ENCODE measurements around the gene ASB5. TPM values are rescaled to one million over a fixed set of nuclear protein-coding genes. Genes with fewer than 3 reads are reported as not detected.

The ASB5 gene
- total RNA-seq, 1 experiment from 2014 or later, result not detected

GRCh38 chr4:176189891-176190795, 78.9 kb downstream of the ASB5 start:
- Histone ChIP-seq H4K20me1 (ENCODE audit: insufficient read depth) (no peaks in the 10 kb centered on the region), H3K36me3 (ENCODE audit: control insufficient read depth in 1 of 2, insufficient read depth in 2 of 2, low read length in 2 of 2) (no peaks in the 10 kb centered on the region), H3K4me2 (ENCODE audit: low read length) (no peak overlapping the region), H3K4me1 (ENCODE audit: control insufficient read depth in 1 of 2, insufficient read depth in 2 of 2, low read length in 2 of 2) (peaks cover 2 to 47% of the 10 kb centered on the region in 2 experiments; a peak in 3 of 4 replicates), H3K4me3 (replicated peaks in 1 of 2; ENCODE audit: low read depth in 1 of 2, low read length in 2 of 2) (no peak overlapping the region), H2AFZ (ENCODE audit: low read depth, low read length, poor library complexity, severe bottlenecking) (peak overlapping the region; percentile 36), H3K27ac (ENCODE audit: low read depth, low read length) (no peak overlapping the region), H3K9ac (ENCODE audit: low read length) (no peak overlapping the region), H3K79me2 (ENCODE audit: insufficient read depth, low read length) (no peaks in the 10 kb centered on the region), H3K9me3 (ENCODE audit: control insufficient read depth in 1 of 2, insufficient read depth in 1 of 2, low read depth in 1 of 2, low read length in 2 of 2) (no peaks in the 10 kb centered on the region), H3K9me2 (ENCODE audit: insufficient read depth) (no peaks in the 10 kb centered on the region), H3K27me3 (ENCODE audit: insufficient read depth, low read length) (no peaks in the 10 kb centered on the region)
- intact Hi-C loops (cut with micrococcal nuclease), result no loop called here
- ATAC-seq (no peak), DNase-seq (ENCODE audit: low read depth, low spot score) (no peak)
- RAD21 ChIA-PET (ENCODE audit: low non-redundant PET in 1 of 2, low total read pairs in 2 of 2, uncharacterized antibody in 2 of 2, unreplicated experiment in 2 of 2), result no interaction called here
- BruUV-seq (replicated peaks), result no TSS peak
- POLR2A ChIA-PET, result no interaction called here
- CTCF ChIA-PET, result no interaction called here
- TF ChIP-seq SRF (IDR thresholded peaks at IDR 0.05; ENCODE audit: low read depth), result no peak
- no peak for TF ChIP-seq ZBTB33 (IDR thresholded peaks at IDR 0.05; ENCODE audit: extremely low read depth, insufficient replicate concordance, low read length)
- no peak for TF ChIP-seq ZFX (IDR thresholded peaks at IDR 0.05)
- TF ChIP-seq, protein P1, sequence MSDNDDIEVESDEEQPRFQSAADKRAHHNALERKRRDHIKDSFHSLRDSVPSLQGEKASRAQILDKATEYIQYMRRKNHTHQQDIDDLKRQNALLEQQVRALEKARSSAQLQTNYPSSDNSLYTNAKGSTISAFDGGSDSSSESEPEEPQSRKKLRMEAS (IDR thresholded peaks at IDR 0.05), result no peak
- TF ChIP-seq YY1 (IDR thresholded peaks at IDR 0.05; ENCODE audit: extremely low read depth, insufficient replicate concordance, low read depth, low read length), result no peak
- TF ChIP-seq SIN3A (IDR thresholded peaks at IDR 0.05; ENCODE audit: low read depth), result no peak
- no peak for TF ChIP-seq FOSL1 (IDR thresholded peaks at IDR 0.05; ENCODE audit: low read depth)
- no peak for TF ChIP-seq TCF7L2 (IDR thresholded peaks at IDR 0.05; ENCODE audit: borderline replicate concordance, extremely low read depth, insufficient read depth, insufficient read length)
- no peak for TF ChIP-seq SP1 (IDR thresholded peaks at IDR 0.05; ENCODE audit: low read depth)
